Measurements from ENCODE around the gene EED.

EED gene

DNA sequence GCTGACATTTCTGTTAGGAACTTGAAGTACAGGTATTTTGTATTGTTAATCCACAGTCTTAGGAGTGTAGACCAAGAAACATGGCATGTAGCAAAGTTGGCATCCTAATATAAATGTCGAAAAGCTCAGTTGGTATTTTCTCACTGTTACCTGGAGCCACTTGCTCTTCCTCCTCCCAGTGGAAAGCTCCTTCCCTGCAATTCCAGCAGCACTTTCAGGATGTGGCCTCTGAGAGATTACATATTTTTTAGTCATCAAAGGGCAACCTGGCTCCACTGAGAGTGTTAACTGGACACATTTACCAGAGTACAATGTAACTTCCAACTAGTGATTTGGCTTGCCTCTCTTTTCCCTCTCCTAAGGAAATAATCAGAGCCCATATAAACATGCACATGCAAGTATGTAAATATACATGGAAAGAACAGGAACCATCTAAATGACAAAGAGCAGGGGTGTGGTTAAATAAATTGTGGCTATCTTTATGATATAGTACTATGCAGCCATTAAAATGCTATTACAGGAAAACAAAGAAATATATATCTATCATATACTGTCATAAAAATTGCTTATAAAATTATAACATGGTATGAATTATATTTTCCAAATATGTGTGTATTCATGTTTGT is 14.3 kb upstream of the EED start:
- no peak overlapping the region for H3K4me3 ChIP-seq (ENCODE audit: low read depth, low read length)
- TF ChIP-seq, protein P1, sequence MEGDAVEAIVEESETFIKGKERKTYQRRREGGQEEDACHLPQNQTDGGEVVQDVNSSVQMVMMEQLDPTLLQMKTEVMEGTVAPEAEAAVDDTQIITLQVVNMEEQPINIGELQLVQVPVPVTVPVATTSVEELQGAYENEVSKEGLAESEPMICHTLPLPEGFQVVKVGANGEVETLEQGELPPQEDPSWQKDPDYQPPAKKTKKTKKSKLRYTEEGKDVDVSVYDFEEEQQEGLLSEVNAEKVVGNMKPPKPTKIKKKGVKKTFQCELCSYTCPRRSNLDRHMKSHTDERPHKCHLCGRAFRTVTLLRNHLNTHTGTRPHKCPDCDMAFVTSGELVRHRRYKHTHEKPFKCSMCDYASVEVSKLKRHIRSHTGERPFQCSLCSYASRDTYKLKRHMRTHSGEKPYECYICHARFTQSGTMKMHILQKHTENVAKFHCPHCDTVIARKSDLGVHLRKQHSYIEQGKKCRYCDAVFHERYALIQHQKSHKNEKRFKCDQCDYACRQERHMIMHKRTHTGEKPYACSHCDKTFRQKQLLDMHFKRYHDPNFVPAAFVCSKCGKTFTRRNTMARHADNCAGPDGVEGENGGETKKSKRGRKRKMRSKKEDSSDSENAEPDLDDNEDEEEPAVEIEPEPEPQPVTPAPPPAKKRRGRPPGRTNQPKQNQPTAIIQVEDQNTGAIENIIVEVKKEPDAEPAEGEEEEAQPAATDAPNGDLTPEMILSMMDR (IDR thresholded peaks at IDR 0.05; ENCODE audit: low read depth, low read length) = no peak

DNA sequence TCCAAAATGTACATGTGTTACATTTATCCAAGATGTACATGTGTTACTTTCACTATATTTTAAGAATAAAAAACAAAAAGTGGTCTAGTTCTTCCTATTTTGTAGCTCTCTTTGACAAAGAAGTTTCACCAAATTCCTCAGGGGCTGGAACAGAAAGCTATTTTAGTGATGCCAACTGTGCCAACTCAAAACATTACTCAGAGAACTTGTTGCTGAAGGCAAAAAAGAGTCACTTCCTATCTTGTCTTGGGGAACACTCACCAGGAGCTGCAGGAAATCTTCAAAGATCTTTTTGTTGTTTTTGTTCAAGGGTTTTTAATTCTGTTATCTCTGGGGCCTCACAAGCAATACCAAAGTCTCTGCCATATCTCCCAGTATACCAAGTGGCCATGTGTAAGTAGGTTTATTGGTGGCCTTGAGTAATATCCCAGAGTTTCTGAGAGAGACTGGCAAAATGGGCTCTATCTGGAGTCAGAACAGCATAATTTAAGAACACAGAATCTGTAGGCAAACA is 13.6 kb upstream of the EED start:
- TF ChIP-seq, protein P1 (IDR thresholded peaks at IDR 0.05; ENCODE audit: low read depth, low read length) = no peak
- no peak overlapping the region for H3K4me3 ChIP-seq (ENCODE audit: low read depth, low read length)

DNA sequence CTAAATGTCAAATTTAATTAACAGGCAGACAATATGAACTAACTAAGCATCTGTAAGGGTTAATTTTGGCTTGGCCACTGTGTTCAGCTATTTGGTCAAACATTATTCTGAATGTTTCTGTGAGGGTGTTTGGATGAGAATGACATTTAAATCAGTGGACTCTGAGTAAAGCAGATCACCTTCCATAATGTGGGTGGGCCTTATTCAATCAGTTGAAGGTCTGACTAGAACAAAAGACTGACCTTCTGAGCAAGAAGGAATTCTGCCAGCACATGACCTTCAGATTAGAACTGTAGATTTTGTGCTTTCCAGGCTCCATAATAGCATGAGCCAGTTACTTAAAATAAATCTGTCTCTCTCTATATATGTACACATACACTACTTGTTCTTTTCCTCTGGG is 12.0 kb upstream of the EED start:
- TF ChIP-seq, protein P1 (IDR thresholded peaks at IDR 0.05; ENCODE audit: low read depth, low read length) = no peak
- no peak overlapping the region for H3K4me3 ChIP-seq (ENCODE audit: low read depth, low read length)

DNA sequence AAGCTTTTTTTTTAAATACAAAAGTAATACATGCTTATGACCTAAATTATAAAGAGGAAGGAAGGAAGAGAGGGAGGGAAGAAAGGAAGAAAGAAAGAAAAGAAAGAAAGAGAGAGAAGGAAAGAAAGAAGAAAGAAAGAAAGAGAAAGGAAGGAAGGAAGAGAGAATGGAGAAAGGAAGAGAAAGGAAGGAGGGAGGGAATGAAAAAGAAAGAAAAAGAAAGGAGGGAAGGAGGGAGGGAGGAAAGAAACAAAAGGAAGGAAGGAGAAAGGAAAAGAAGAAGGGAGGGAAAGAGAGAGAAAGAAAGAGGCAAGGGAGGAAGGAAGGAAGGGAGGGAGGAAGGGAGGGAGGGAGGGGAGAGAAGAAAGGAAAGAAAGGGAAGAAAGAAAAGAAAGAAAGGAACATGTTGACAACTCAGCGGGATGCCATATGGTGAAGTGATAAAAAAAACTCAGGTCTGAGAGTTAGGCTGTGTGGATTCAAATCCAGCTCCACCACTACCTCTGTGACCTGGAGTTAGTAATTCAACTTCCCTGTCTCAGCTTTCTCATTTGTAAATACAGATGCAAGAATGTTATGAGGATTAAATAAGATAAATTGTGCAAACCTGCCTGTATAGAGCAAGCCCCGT is 9.6 kb upstream of the EED start:
- TF ChIP-seq, protein P1 (IDR thresholded peaks at IDR 0.05; ENCODE audit: low read depth, low read length) = no peak
- H3K4me3 ChIP-seq (ENCODE audit: low read depth, low read length) = no peak overlapping the region

DNA sequence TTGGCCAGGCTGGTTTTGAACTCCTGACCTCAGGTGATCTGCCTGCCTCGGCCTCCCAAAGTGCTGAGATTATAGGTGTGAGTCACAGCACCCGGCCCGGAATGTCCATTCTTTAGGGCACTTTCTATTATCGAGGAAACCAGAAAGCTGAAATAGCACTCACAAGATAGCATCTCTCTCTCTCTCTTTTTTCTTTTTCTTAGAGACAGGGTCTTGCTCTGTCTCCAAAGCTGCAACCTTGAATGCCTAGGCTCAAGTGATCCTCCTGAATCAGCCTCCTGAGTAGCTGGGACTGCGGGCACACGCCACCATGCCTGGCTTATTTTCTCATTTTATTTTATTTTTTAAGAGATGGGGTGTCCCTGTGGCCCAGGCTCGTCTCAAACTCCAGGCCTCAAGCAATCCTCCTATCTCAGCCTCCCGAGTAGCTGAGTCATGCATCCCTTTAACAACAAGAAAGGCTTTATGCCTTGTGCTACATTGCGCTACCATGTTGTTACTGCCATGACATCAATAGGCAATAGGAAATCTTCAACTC is 7.2 kb upstream of the EED start:
- H3K4me3 ChIP-seq (ENCODE audit: low read depth, low read length) = no peak overlapping the region
- TF ChIP-seq, protein P1 (IDR thresholded peaks at IDR 0.05; ENCODE audit: low read depth, low read length) = no peak

DNA sequence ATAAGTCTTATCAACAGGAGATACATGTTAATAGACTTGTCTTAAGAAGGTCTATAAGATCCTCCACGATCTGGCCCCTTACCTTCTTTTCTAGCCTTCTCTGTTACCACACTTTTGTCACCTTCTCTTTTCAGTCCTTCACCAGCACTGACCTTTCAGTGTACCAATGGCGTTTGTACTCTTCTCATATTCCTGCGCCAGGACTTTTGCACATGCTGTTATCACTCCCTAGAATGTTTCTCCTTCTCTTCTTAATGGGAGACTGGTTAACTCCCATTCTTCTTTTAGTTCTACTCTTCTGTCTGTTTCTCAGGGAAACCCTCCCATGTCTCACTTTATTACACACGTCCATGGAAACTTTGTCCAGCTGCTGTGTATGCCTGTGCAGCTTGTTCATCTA is 4.4 kb upstream of the EED start:
- TF ChIP-seq, protein P1 (IDR thresholded peaks at IDR 0.05; ENCODE audit: low read depth, low read length) = no peak

DNA sequence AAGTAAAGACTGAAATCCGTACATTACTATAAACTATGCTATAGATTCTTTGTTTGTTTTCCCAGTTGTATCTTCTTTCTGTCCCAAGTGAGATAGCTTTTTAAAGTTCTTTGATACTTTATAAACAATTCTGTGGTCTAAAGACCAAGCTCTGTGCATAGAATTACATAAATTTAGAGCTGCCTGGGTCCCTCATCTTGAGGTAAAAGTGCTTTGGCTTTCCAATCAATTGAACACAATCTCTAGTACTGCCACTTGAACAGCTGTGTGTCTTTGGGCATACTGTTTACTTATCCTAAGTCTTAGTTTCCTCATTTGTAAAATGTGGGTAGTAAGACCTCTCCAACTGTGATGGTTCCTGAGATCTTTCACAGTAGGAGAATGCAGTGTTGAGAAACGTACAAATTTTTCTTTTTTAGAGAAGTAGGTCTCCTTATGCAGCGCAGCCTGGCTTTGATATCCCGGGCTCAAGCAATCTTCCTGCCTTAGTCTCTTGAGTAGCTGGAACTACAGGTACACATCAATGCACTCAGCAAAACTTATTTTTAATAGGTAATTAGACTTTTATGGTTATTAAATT is 2.5 kb upstream of the EED start:
- no peak overlapping the region for H3K4me3 ChIP-seq (ENCODE audit: low read depth, low read length)
- TF ChIP-seq, protein P1 (IDR thresholded peaks at IDR 0.05; ENCODE audit: low read depth, low read length) = no peak

More for the DNA sequence above, 4.4 kb upstream of the EED start:
- H3K4me3 ChIP-seq (ENCODE audit: low read depth, low read length) = no peak overlapping the region

All from WI38 (cell line).